GM12872 (cell line): ENCODE results near the gene BMPER.

ENCODE experiments used
- CTCF ChIP-seq: IDR thresholded peaks from 3 replicates; pipeline ENCODE4 v1.5.1; 2011; ENCODE audit warnings: low read depth, mild to moderate bottlenecking, low read length, moderate library complexity; ENCODE audit not compliant: insufficient read depth

The BMPER gene

GRCh38 chr7:34067005-34067778 lies 161.9 kb downstream of the BMPER start:
- TF ChIP-seq CTCF: no peak

- no peak for TF ChIP-seq CTCF
Measured at GRCh38 chr7:34069676-34070075, 164.3 kb downstream of the BMPER start.

- TF ChIP-seq CTCF: no peak
Measured at GRCh38 chr7:34070511-34071323, 165.4 kb downstream of the BMPER start.

- no peak for TF ChIP-seq CTCF
Measured at GRCh38 chr7:34073676-34074075, 168.3 kb downstream of the BMPER start.

GRCh38 chr7:34074421-34074820 lies 169.1 kb downstream of the BMPER start:
- TF ChIP-seq CTCF: no peak

GRCh38 chr7:34075523-34076370 lies 170.4 kb downstream of the BMPER start:
- no peak for TF ChIP-seq CTCF

- no peak for TF ChIP-seq CTCF
Measured at GRCh38 chr7:34077168-34077567, 171.8 kb downstream of the BMPER start.
